ENCODE data around the gene ILK.
A peak's percentile ranks its signal among the peaks of the same experiment; 100 is the strongest.

The ILK gene

DNA sequence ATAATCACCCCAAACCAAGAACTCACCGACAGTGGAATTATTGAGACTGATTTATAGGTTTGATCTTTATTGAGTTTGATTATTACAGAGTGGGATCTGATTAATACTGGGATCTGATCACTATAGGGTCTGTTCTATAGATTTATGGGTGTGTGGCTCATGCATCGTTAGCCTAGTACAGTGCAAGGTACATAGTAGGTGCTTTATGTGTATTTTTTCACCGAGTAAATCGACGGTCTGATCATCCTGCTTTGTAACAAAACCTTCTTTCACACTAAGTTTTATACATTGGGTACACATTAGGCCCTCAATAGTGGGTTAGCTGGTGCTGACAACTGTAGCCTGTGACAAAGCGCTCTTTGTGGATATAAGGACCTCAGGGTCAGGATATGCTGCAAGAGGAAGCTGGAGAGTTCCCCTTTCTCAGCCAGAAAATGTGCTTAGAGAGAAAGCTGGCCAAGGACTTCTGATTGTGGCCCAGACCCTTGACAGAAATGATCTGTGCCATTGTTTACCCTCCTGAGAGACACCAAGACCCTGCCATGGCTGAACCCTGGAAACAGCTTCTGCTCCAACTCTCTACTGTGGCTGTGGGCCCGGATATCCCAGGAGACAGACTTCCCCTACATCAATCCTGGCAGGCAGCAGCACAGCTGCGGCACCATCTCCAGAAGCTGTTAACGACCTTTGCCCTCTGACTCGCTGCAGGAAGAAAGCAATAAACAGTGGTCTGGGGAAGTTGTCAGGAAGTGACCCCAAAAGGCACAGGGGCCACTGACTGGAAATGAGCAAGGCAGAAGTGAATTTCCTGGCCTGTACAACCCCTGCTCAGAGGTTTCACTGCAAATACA is 31.7 kb downstream of the ILK start:
- Histone ChIP-seq H3K36me3 (replicated peaks; ENCODE audit: low read depth, low read length) (no peaks in the 10 kb centered on the region), H3K4me3 (ENCODE audit: low read length) (no peak overlapping the region), H3K4me2 (ENCODE audit: low read length) (no peak overlapping the region), H3K4me1 (ENCODE audit: low read length) (no peaks in the 10 kb centered on the region), H2AFZ (ENCODE audit: low read depth, low read length) (no peak overlapping the region), H3K27ac (ENCODE audit: low read length) (no peak overlapping the region), H3K9ac (ENCODE audit: low read length) (no peak overlapping the region), H3K27me3 (ENCODE audit: low read depth, low read length) (no peaks in the 10 kb centered on the region), H3K9me3 (ENCODE audit: insufficient read depth, low read length) (no peaks in the 10 kb centered on the region), H3K79me2 (ENCODE audit: low read length) (no peaks in the 10 kb centered on the region), H4K20me1 (ENCODE audit: insufficient read depth, low read length) (no peaks in the 10 kb centered on the region)
- TF ChIP-seq, protein P1, sequence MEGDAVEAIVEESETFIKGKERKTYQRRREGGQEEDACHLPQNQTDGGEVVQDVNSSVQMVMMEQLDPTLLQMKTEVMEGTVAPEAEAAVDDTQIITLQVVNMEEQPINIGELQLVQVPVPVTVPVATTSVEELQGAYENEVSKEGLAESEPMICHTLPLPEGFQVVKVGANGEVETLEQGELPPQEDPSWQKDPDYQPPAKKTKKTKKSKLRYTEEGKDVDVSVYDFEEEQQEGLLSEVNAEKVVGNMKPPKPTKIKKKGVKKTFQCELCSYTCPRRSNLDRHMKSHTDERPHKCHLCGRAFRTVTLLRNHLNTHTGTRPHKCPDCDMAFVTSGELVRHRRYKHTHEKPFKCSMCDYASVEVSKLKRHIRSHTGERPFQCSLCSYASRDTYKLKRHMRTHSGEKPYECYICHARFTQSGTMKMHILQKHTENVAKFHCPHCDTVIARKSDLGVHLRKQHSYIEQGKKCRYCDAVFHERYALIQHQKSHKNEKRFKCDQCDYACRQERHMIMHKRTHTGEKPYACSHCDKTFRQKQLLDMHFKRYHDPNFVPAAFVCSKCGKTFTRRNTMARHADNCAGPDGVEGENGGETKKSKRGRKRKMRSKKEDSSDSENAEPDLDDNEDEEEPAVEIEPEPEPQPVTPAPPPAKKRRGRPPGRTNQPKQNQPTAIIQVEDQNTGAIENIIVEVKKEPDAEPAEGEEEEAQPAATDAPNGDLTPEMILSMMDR (IDR thresholded peaks at IDR 0.05; ENCODE audit: low read depth, low read length): no peak
- TF ChIP-seq EZH2phosphoT487 (IDR thresholded peaks at IDR 0.05; ENCODE audit: low read depth): no peak

DNA sequence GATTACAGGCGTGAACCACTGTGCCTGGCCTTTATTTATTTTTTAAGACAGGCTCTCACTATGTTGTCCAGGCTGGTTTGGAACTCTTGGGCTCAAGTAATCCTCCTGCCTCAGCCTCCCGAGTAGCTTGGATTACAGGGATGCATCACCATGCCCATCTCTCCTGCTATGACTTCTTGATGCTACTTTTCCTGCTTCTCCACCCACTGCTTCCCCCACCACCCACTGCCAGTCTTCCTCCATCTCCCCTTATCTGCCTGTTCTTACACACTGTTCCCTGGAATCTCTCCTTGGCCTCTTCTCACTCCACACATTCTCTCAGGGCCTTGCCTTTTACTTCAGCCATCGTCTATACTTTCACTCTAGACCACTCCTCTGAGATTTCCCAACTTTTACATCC is 32.9 kb downstream of the ILK start:
- H3K9me3 ChIP-seq (ENCODE audit: insufficient read depth, low read length): no peaks in the 10 kb centered on the region
- no peak overlapping the region for H3K9ac ChIP-seq (ENCODE audit: low read length)
- H3K79me2 ChIP-seq (ENCODE audit: low read length): no peaks in the 10 kb centered on the region
- no peaks in the 10 kb centered on the region for H4K20me1 ChIP-seq (ENCODE audit: insufficient read depth, low read length)
- no peak overlapping the region for H3K4me2 ChIP-seq (ENCODE audit: low read length)
- H3K4me3 ChIP-seq (ENCODE audit: low read length): no peak overlapping the region
- no peaks in the 10 kb centered on the region for H3K36me3 ChIP-seq (replicated peaks; ENCODE audit: low read depth, low read length)
- no peak overlapping the region for H3K27ac ChIP-seq (ENCODE audit: low read length)
- H3K27me3 ChIP-seq (ENCODE audit: low read depth, low read length): no peaks in the 10 kb centered on the region
- H2AFZ ChIP-seq (ENCODE audit: low read depth, low read length): no peak overlapping the region
- no peaks in the 10 kb centered on the region for H3K4me1 ChIP-seq (ENCODE audit: low read length)
- TF ChIP-seq, protein P1 (IDR thresholded peaks at IDR 0.05; ENCODE audit: low read depth, low read length): no peak

DNA sequence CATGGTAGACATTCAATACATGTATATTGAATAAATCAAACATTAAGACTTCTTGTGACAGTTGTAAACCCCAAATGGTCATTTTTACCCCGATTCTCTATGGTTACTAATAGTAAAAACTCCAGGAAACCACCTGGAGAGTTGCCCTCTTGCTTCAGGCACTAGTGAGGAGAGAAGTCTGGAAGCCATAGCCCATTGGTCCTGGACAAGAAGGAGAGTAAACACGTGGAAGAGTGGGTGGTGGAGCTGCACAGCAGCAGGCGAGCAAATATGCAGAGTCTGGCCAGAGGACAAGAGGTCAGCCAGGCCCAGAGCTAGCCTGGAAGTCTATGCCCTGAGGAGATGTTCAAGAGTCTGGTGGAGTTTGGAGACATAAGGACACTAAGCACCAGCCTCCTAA is 34.3 kb downstream of the ILK start:
- Histone ChIP-seq H3K4me3 (ENCODE audit: low read length) (no peak overlapping the region), H3K36me3 (replicated peaks; ENCODE audit: low read depth, low read length) (no peaks in the 10 kb centered on the region), H3K27ac (ENCODE audit: low read length) (no peak overlapping the region), H3K4me2 (ENCODE audit: low read length) (no peak overlapping the region), H2AFZ (ENCODE audit: low read depth, low read length) (no peak overlapping the region), H3K4me1 (ENCODE audit: low read length) (no peaks in the 10 kb centered on the region), H3K9me3 (ENCODE audit: insufficient read depth, low read length) (no peaks in the 10 kb centered on the region), H3K79me2 (ENCODE audit: low read length) (no peaks in the 10 kb centered on the region), H3K27me3 (ENCODE audit: low read depth, low read length) (no peaks in the 10 kb centered on the region), H4K20me1 (ENCODE audit: insufficient read depth, low read length) (no peaks in the 10 kb centered on the region), H3K9ac (ENCODE audit: low read length) (no peak overlapping the region)
- no peak for TF ChIP-seq EZH2phosphoT487 (IDR thresholded peaks at IDR 0.05; ENCODE audit: low read depth)
- TF ChIP-seq, protein P1 (IDR thresholded peaks at IDR 0.05; ENCODE audit: low read depth, low read length): no peak

DNA sequence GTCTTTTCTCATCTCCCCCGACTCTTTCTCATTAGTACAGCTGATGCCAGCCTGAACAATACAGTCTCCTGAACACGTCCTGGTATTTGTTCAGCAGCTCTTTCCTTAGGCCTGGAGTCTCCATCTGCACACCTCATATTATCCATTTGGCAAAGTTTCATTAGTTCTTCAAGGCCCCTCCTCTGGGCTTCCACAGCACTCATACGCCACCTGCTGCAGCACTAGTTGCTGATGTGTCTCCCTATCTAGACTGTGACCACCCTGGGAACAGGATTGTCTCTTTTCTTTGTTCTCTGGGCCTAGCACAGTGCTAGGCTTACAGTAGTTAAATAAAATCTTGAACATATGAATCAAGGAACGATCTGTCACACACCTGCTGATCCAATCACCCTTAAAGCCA is 34.9 kb downstream of the ILK start:
- Histone ChIP-seq H3K9me3 (ENCODE audit: insufficient read depth, low read length) (no peaks in the 10 kb centered on the region), H3K9ac (ENCODE audit: low read length) (no peak overlapping the region), H3K4me1 (ENCODE audit: low read length) (no peaks in the 10 kb centered on the region), H3K27me3 (ENCODE audit: low read depth, low read length) (no peaks in the 10 kb centered on the region), H2AFZ (ENCODE audit: low read depth, low read length) (no peak overlapping the region), H4K20me1 (ENCODE audit: insufficient read depth, low read length) (no peaks in the 10 kb centered on the region), H3K27ac (ENCODE audit: low read length) (no peak overlapping the region), H3K4me3 (ENCODE audit: low read length) (no peak overlapping the region), H3K4me2 (ENCODE audit: low read length) (no peak overlapping the region), H3K36me3 (replicated peaks; ENCODE audit: low read depth, low read length) (no peaks in the 10 kb centered on the region), H3K79me2 (ENCODE audit: low read length) (no peaks in the 10 kb centered on the region)
- TF ChIP-seq EZH2phosphoT487 (IDR thresholded peaks at IDR 0.05; ENCODE audit: low read depth): no peak
- TF ChIP-seq, protein P1 (IDR thresholded peaks at IDR 0.05; ENCODE audit: low read depth, low read length): peak; percentile 16; the same call in 1 of the 2 replicates
